ENCODE data around the gene RHOBTB3. TPM values are rescaled to one million over a fixed set of nuclear protein-coding genes. Genes with fewer than 3 reads are reported as not detected.

RHOBTB3 gene
- total RNA-seq, 4 donors from 2014 or later: 40.1 to 95.7 (median 71.0) TPM

DNA sequence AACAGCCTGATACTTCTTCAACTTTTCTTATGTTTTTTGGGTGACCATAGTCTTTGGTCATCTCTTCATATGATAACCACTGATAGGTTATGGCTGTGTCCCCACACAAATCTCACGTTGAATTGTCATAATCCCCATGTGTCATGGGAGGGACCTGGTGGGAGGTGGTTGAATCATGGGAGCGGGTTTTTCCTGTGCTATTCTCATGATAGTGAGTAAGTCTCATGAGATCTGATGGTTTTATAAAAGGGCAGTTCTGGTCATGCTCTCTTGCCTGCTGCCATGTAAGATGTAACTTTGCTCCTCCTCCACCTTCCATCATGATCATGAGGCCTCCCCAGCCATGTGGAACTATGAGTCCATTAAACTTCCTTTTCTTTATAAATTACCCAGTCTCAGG lies 8.7 kb downstream of the RHOBTB3 start:
- no peak for DNase-seq
- Histone ChIP-seq H3K9me3 (no peaks in the 10 kb centered on the region), H3K4me1 (peaks cover 0 to 41% (median 0%) of the 10 kb centered on the region in 4 donors)

DNA sequence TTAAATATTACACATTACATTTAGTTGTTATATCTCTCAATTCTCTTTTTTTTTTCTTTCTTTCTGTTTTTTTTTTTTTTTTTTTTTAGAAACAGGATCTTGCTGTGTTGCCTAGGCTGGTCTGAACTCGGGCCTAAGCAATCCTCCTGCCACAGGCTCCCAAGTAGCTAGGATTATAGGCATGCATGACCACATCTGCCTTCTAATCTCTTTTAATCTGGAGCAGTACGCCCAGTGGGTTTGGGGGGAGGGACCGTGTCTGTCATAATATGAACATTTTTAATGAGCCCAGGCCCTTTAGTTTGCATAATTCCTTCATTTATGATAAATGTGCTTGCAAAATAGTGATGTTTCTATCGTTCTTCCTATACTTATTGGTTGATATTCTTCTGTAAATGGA lies 10.3 kb downstream of the RHOBTB3 start:
- peaks cover 0 to 10% (median 0%) of the 10 kb centered on the region in 3 donors for H3K36me3 ChIP-seq
- H3K9me3 ChIP-seq: no peaks in the 10 kb centered on the region
- H3K4me3 ChIP-seq: no peak overlapping the region
- H3K4me1 ChIP-seq: peaks cover 0 to 27% (median 0%) of the 10 kb centered on the region in 4 donors
- no peaks in the 10 kb centered on the region for H3K27me3 ChIP-seq
- no peak for DNase-seq
- no peak overlapping the region for H3K27ac ChIP-seq
- TF ChIP-seq, protein P1, sequence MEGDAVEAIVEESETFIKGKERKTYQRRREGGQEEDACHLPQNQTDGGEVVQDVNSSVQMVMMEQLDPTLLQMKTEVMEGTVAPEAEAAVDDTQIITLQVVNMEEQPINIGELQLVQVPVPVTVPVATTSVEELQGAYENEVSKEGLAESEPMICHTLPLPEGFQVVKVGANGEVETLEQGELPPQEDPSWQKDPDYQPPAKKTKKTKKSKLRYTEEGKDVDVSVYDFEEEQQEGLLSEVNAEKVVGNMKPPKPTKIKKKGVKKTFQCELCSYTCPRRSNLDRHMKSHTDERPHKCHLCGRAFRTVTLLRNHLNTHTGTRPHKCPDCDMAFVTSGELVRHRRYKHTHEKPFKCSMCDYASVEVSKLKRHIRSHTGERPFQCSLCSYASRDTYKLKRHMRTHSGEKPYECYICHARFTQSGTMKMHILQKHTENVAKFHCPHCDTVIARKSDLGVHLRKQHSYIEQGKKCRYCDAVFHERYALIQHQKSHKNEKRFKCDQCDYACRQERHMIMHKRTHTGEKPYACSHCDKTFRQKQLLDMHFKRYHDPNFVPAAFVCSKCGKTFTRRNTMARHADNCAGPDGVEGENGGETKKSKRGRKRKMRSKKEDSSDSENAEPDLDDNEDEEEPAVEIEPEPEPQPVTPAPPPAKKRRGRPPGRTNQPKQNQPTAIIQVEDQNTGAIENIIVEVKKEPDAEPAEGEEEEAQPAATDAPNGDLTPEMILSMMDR (IDR thresholded peaks at IDR 0.05): no peak
- no peak for TF ChIP-seq POLR2A (IDR thresholded peaks at IDR 0.05)

More for the DNA sequence above, 8.7 kb downstream of the RHOBTB3 start:
- H3K36me3 ChIP-seq: peaks cover 0 to 10% (median 0%) of the 10 kb centered on the region in 3 donors
- H3K4me3 ChIP-seq: no peak overlapping the region
- H3K27me3 ChIP-seq: no peaks in the 10 kb centered on the region
- H3K27ac ChIP-seq: no peak overlapping the region
- TF ChIP-seq, protein P1 (IDR thresholded peaks at IDR 0.05): no peak
- no peak for TF ChIP-seq POLR2A (IDR thresholded peaks at IDR 0.05)

GRCh38 chr5:95743232-95743631 lies 12.1 kb downstream of the RHOBTB3 start:
- peaks cover 0 to 9% (median 0%) of the 10 kb centered on the region in 4 donors for H3K4me1 ChIP-seq
- no peak for TF ChIP-seq POLR2A (IDR thresholded peaks at IDR 0.05)
- TF ChIP-seq, protein P1 (IDR thresholded peaks at IDR 0.05): no peak
- no peak overlapping the region for H3K4me3 ChIP-seq
- no peak overlapping the region for H3K27ac ChIP-seq
- DNase-seq: no peak
- no peaks in the 10 kb centered on the region for H3K27me3 ChIP-seq
- H3K9me3 ChIP-seq: no peaks in the 10 kb centered on the region
- peaks cover 0 to 16% (median 0%) of the 10 kb centered on the region in 3 donors for H3K36me3 ChIP-seq

- Histone ChIP-seq H3K9me3 (no peaks in the 10 kb centered on the region), H3K4me3 (no peak overlapping the region), H3K36me3 (peaks cover 0 to 14% (median 0%) of the 10 kb centered on the region in 3 donors), H3K27ac (no peak overlapping the region), H3K4me1 (peaks cover 0 to 3% (median 0%) of the 10 kb centered on the region in 4 donors), H3K27me3 (no peaks in the 10 kb centered on the region)
- TF ChIP-seq, protein P1 (IDR thresholded peaks at IDR 0.05): no peak
- TF ChIP-seq POLR2A (IDR thresholded peaks at IDR 0.05): no peak
- DNase-seq: no peak
Measured at GRCh38 chr5:95743877-95744276, 12.7 kb downstream of the RHOBTB3 start.

GRCh38 chr5:95746194-95746593 lies 15.1 kb downstream of the RHOBTB3 start:
- no peaks in the 10 kb centered on the region for H3K4me1 ChIP-seq

More at GRCh38 chr5:95746194-95746593, 15.1 kb downstream of the RHOBTB3 start:
- Histone ChIP-seq H3K27ac (no peak overlapping the region), H3K9me3 (no peaks in the 10 kb centered on the region), H3K36me3 (peaks cover 0 to 17% (median 0%) of the 10 kb centered on the region in 3 donors), H3K4me3 (no peak overlapping the region), H3K27me3 (no peaks in the 10 kb centered on the region)
- no peak for DNase-seq
- no peak for TF ChIP-seq POLR2A (IDR thresholded peaks at IDR 0.05)
- TF ChIP-seq, protein P1 (IDR thresholded peaks at IDR 0.05): no peak
